Keratinocyte (primary cell): Measurements from ENCODE around the gene HDAC9. TPM values are rescaled to one million over a fixed set of nuclear protein-coding genes. Genes with fewer than 3 reads are reported as not detected.

Experiments used
- DNase-seq: peaks from one replicate; pipeline ENCODE4 v3.0.0-alpha.2; 2011; ENCODE audit warnings: low read depth, missing footprints, low spot score
- FAIRE-seq: peaks from 2 replicates; lab custom pipeline; 2011; peaks lifted over from hg19 to GRCh38; lab: Jason Lieb, UNC
- H2AFZ ChIP-seq: 2 replicates; pipeline ENCODE4 v1.6.0; 2012; ENCODE audit warnings: low read length, control low read depth, inconsistent platforms; ENCODE audit not compliant: control insufficient read depth
- H3K27ac ChIP-seq: 2 replicates; pipeline ENCODE4 v1.5.1; 2011; ENCODE audit warnings: low read length; ENCODE audit not compliant: control insufficient read depth, insufficient read depth
- H3K27me3 ChIP-seq: 3 replicates; pipeline ENCODE4 v1.6.0; 2011; ENCODE audit warnings: low read length; ENCODE audit not compliant: control insufficient read depth, insufficient read depth; ENCODE audit errors: extremely low read depth
- H3K36me3 ChIP-seq, 2 experiments: 2 replicates in 1 of 2; 3 replicates in 1 of 2; pipeline ENCODE4 v1.5.1; 2011; ENCODE audit warnings: low read length in 2 of 2, mild to moderate bottlenecking in 1 of 2; ENCODE audit not compliant: control insufficient read depth in 2 of 2, insufficient read depth in 2 of 2; ENCODE audit errors: extremely low read depth in 1 of 2
- H3K4me1 ChIP-seq: 3 replicates; pipeline ENCODE4 v1.5.1; 2011; ENCODE audit warnings: low read length; ENCODE audit not compliant: control insufficient read depth, insufficient read depth; ENCODE audit errors: extremely low read depth
- H3K4me2 ChIP-seq: 3 replicates; pipeline ENCODE4 v1.6.0; 2011; ENCODE audit warnings: low read depth, low read length; ENCODE audit not compliant: control insufficient read depth, insufficient read depth; ENCODE audit errors: extremely low read depth
- H3K4me3 ChIP-seq, 3 experiments: fragments of 200-600 bp in 1 of 3; sonication (generic) in 1 of 3; 2 replicates in 2 of 3; 3 replicates in 1 of 3; pipeline ENCODE4 v1.5.1; 2011 to 2016; ENCODE audit warnings: low read length in 3 of 3, mild to moderate bottlenecking in 3 of 3, control low read depth in 2 of 3, inconsistent platforms in 1 of 3, low read depth in 1 of 3, mixed read lengths in 1 of 3, mixed run types in 1 of 3, moderate library complexity in 1 of 3; ENCODE audit not compliant: control insufficient read depth in 2 of 3, insufficient read depth in 2 of 3; ENCODE audit errors: extremely low read depth in 1 of 3
- H3K79me2 ChIP-seq: 2 replicates; pipeline ENCODE4 v1.6.0; 2012; ENCODE audit warnings: low read length; ENCODE audit not compliant: control insufficient read depth, insufficient read depth
- H3K9ac ChIP-seq: 3 replicates; pipeline ENCODE4 v1.6.0; 2011; ENCODE audit warnings: low read length; ENCODE audit not compliant: control insufficient read depth, insufficient read depth; ENCODE audit errors: extremely low read depth
- H3K9me1 ChIP-seq: 3 replicates; pipeline ENCODE4 v1.6.0; 2011; ENCODE audit warnings: low read length; ENCODE audit not compliant: control insufficient read depth, insufficient read depth; ENCODE audit errors: extremely low read depth
- H3K9me3 ChIP-seq: 2 replicates; pipeline ENCODE4 v1.5.1; 2012; ENCODE audit warnings: low read depth, low read length; ENCODE audit not compliant: control insufficient read depth
- H4K20me1 ChIP-seq: 3 replicates; pipeline ENCODE4 v1.6.0; 2011; ENCODE audit warnings: low read length; ENCODE audit not compliant: control insufficient read depth, insufficient read depth; ENCODE audit errors: extremely low read depth
- CTCF ChIP-seq, 3 experiments: IDR thresholded peaks in 1 of 3; conservative IDR thresholded peaks in 1 of 3; optimal IDR thresholded peaks in 1 of 3; 2 replicates in 2 of 3; 3 replicates in 1 of 3; pipeline versions ENCODE3 to v1.5.1; 2011; ENCODE audit warnings: low read length in 3 of 3, mild to moderate bottlenecking in 3 of 3, moderate library complexity in 2 of 3, control low read depth in 1 of 3, inconsistent platforms in 1 of 3; ENCODE audit not compliant: insufficient read depth in 2 of 3; ENCODE audit errors: extremely low read depth in 1 of 3
- EZH2 ChIP-seq: IDR thresholded peaks from one replicate; pipeline ENCODE4 v1.6.1; 2012; ENCODE audit warnings: inconsistent platforms, mild to moderate bottlenecking, low read length, moderate library complexity
- dilution Hi-C: fragments of 300-500 bp; cut with MboI; formaldehyde crosslinking; loops from one replicate; pipeline ENCODE4 v1.7.0; 2020; ENCODE audit warnings: low sequenced_read_pairs; ENCODE audit not compliant: extremely low pct_ligation_motif_present
- polyA plus RNA-seq, 5 experiments: library from polyadenylated mRNA; depleted of rRNA in 3 of 5; stranded (reverse) in 3 of 5; stranded (forward) in 1 of 5; unstranded in 1 of 5; fragments of >200 nt; gene quantifications; 1 replicate in 1 of 5; 2 replicates in 3 of 5; 3 replicates in 1 of 5; pipeline versions ENCODE4 v1.2.1 to v1.2.3, GENCODE V29; 2011 to 2012; ENCODE audit warnings: missing spikeins in 2 of 5, low read depth in 1 of 5, low replicate concordance in 1 of 5

Gene HDAC9
- polyA plus RNA-seq, 1 donor (not counting 4 experiments of a cell fraction or from before 2014, with no cell fraction given): 24.6 TPM

GRCh38 chr7:18786796-18787195 is 291.2 kb downstream of the HDAC9 start:
- DNase-seq (no peak), FAIRE-seq (no peak)
- Histone ChIP-seq H4K20me1 (no peaks in the 10 kb centered on the region), H3K79me2 (no peaks in the 10 kb centered on the region), H3K9ac (no peak overlapping the region), H3K27me3 (no peaks in the 10 kb centered on the region), H3K27ac (no peak overlapping the region), H2AFZ (no peak overlapping the region), H3K4me2 (no peak overlapping the region), H3K9me1 (no peaks in the 10 kb centered on the region), H3K9me3 (no peaks in the 10 kb centered on the region), H3K4me1 (no peaks in the 10 kb centered on the region), H3K4me3 (no peak overlapping the region), H3K36me3 (no peaks in the 10 kb centered on the region)
- dilution Hi-C loops: no loop called here
- TF ChIP-seq CTCF (optimal IDR thresholded peaks at IDR 0.05 in 1 of 3, IDR thresholded peaks at IDR 0.05 in 1 of 3, conservative IDR thresholded peaks at IDR 0.05 in 1 of 3; ENCODE audit: extremely low read depth in 1 of 3, insufficient read depth in 2 of 3, low read length in 3 of 3) (no peak), EZH2 (no peak)

- Histone ChIP-seq H3K4me2 (no peak overlapping the region), H4K20me1 (no peaks in the 10 kb centered on the region), H2AFZ (no peak overlapping the region), H3K79me2 (no peaks in the 10 kb centered on the region), H3K9me1 (no peaks in the 10 kb centered on the region), H3K9ac (no peak overlapping the region), H3K4me3 (no peak overlapping the region), H3K9me3 (no peaks in the 10 kb centered on the region), H3K27ac (no peak overlapping the region), H3K27me3 (no peaks in the 10 kb centered on the region), H3K36me3 (no peaks in the 10 kb centered on the region), H3K4me1 (no peaks in the 10 kb centered on the region)
- no peak for FAIRE-seq
- dilution Hi-C loops: no loop called here
- TF ChIP-seq EZH2 (no peak), CTCF (optimal IDR thresholded peaks at IDR 0.05 in 1 of 3, IDR thresholded peaks at IDR 0.05 in 1 of 3, conservative IDR thresholded peaks at IDR 0.05 in 1 of 3; ENCODE audit: extremely low read depth in 1 of 3, insufficient read depth in 2 of 3, low read length in 3 of 3) (no peak)
- DNase-seq: no peak
Observed at GRCh38 chr7:18788026-18788425, 292.5 kb downstream of the HDAC9 start.
